K562 (cell line): Measurements from ENCODE around the gene MAP1S. TPM values are rescaled to one million over a fixed set of nuclear protein-coding genes. Genes with fewer than 3 reads are reported as not detected.

ENCODE experiments used
- EP300 ChIP-seq: IDR thresholded peaks from 2 replicates; pipeline ENCODE4 v1.6.1; 2012; ENCODE audit warnings: low read length, improper control_type of control experiment
- FUS ChIP-seq: fragments of 200-400 bp; formaldehyde crosslinking; optimal IDR thresholded peaks from 2 replicates; pipeline ENCODE3; 2017; ENCODE audit warnings: low read depth, low read length
- KHSRP ChIP-seq: fragments of 450-650 bp; IDR thresholded peaks from 2 replicates; pipeline ENCODE4 v1.6.1; 2017
- MTA1 ChIP-seq: fragments of 450-650 bp; IDR thresholded peaks from 2 replicates; pipeline ENCODE4 v1.6.1; 2017; ENCODE audit warnings: borderline replicate concordance
- MTA3 ChIP-seq: fragments of 450-650 bp; formaldehyde crosslinking; IDR thresholded peaks from 2 replicates; pipeline ENCODE4 v1.6.1; 2017; ENCODE audit warnings: mild to moderate bottlenecking, borderline replicate concordance
- NR3C1 ChIP-seq: sonication (generic); formaldehyde crosslinking; IDR thresholded peaks from 2 replicates; pipeline ENCODE4 v1.8.1; 2022; ENCODE audit warnings: missing genetic modification reagents
- SNAPC5 ChIP-seq: fragments of 250-450 bp; sonication (Bioruptor Pico); IDR thresholded peaks from 2 replicates; pipeline ENCODE4 v1.8.0; 2021; ENCODE audit warnings: moderate library complexity, mild to moderate bottlenecking, inconsistent platforms
- TSC22D4 ChIP-seq: fragments of 450-650 bp; IDR thresholded peaks from 2 replicates; pipeline ENCODE4 v1.6.1; 2016; ENCODE audit warnings: missing genetic modification characterization, missing biosample characterization, control low read depth
- ZBTB11 ChIP-seq, 3 experiments: fragments of 200-800 bp in 1 of 3; fragments of 250-450 bp in 1 of 3; fragments of 450-650 bp in 1 of 3; sonication (Bioruptor Pico) in 1 of 3; sonication (Bioruptor generic) in 1 of 3; formaldehyde crosslinking in 1 of 3; IDR thresholded peaks; 2 replicates each; pipeline versions ENCODE4 v1.6.1 to v1.8.0; 2016 to 2022; ENCODE audit warnings: mild to moderate bottlenecking in 2 of 3, missing genetic modification characterization in 2 of 3, missing compliant biosample characterization in 1 of 3, moderate library complexity in 1 of 3
- ZBTB33 ChIP-seq: sonication (generic); formaldehyde crosslinking; IDR thresholded peaks from 2 replicates; pipeline ENCODE4 v1.8.1; 2023; ENCODE audit warnings: mild to moderate bottlenecking, missing genetic modification reagents
- ZNF407 ChIP-seq: fragments of 450-650 bp; IDR thresholded peaks from 2 replicates; pipeline ENCODE4 v1.6.1; 2016; ENCODE audit warnings: low read depth
- ZNF589 ChIP-seq: fragments of 200-800 bp; sonication (Bioruptor generic); IDR thresholded peaks from 2 replicates; pipeline ENCODE4 v1.6.1; 2016; ENCODE audit warnings: low read depth, missing genetic modification characterization, missing compliant biosample characterization
- ZNF699 ChIP-seq: fragments of 250-450 bp; sonication (Bioruptor Pico); IDR thresholded peaks from 2 replicates; pipeline ENCODE4 v1.8.0; 2021; ENCODE audit warnings: mild to moderate bottlenecking, moderate library complexity; ENCODE audit not compliant: insufficient replicate concordance
- polyA plus RNA-seq, 8 experiments: library from polyadenylated mRNA; depleted of rRNA in 4 of 8; stranded (reverse) in 5 of 8; unstranded in 3 of 8; fragments of >200 nt; fragmentation: Nextera tagmentation in 2 of 8; fragmentation: Illumina TruSeq in 1 of 8; extraction: Ambion mirVana in 2 of 8; extraction: Trizol in 1 of 8; gene quantifications; 2 replicates each; pipeline versions ENCODE4 v1.2.1 to v1.2.3, GENCODE V29; 2011 to 2014; ENCODE audit warnings: inconsistent platforms in 1 of 8, missing spikeins in 1 of 8
- total RNA-seq, 7 experiments: library from RNA; depleted of rRNA in 6 of 7; stranded (reverse); fragments of >200 nt in 6 of 7; fragmentation: Illumina TruSeq in 2 of 7; extraction: Trizol in 2 of 7; gene quantifications; 2 replicates each; pipeline versions ENCODE4 v1.2.1 to v1.2.3, GENCODE V29; 2011 to 2021; ENCODE audit warnings: low replicate concordance in 1 of 7

MAP1S gene
- total and polyA plus RNA-seq, 9 of the 15 experiments (the other 6 are each of a cell fraction or from before 2014, with no cell fraction given), result 2.0 to 81.0 (median 9.5) TPM

- TF ChIP-seq MTA3, result peak; percentile 54; the same call in 1 of the 2 replicates
- 0 out of 2 replicates have a peak, but pooled peaks have one; percentile 67 for TF ChIP-seq MTA1
- peak in 1 of 3 experiments; percentile 81; a peak in 2 of 6 replicates for TF ChIP-seq ZBTB11 (CRISPR knock-in tag; IDR thresholded peaks at IDR 0.05)
- no peak for TF ChIP-seq KHSRP
- TF ChIP-seq NR3C1 (CRISPR knock-in tag), result no peak
- TF ChIP-seq TSC22D4 (tag), result no peak
- TF ChIP-seq ZNF589 (CRISPR knock-in tag), result peak; percentile 57; the same call in 1 of the 2 replicates
- TF ChIP-seq ZNF407, result no peak
- TF ChIP-seq SNAPC5, result no peak
- peak; percentile 69 for TF ChIP-seq EP300
- TF ChIP-seq FUS, result no peak
- no peak for TF ChIP-seq ZNF699 (CRISPR knock-in tag)
- peak; percentile 88 for TF ChIP-seq ZBTB33
Observed at GRCh38 chr19:17751103-17751911, 32.0 kb downstream of the MAP1S start, which contains the start of gene FCHO1 (continued).
